Spleen (tissue), 7 donors: ENCODE data around the gene KCND3.

Experiments used
- POLR2A ChIP-seq, 3 donors: fragments of 450-650 bp; IDR thresholded peaks; one replicate each; pipeline ENCODE4 v1.5.1; 2017; ENCODE audit warnings: antibody characterized with exemption in 3 of 3, mild to moderate bottlenecking in 1 of 3
- POLR2AphosphoS5 ChIP-seq, 3 donors: sonication (generic); formaldehyde crosslinking; IDR thresholded peaks; one replicate each; pipeline ENCODE4 v1.5.1; 2017; ENCODE audit warnings: antibody characterized with exemption in 3 of 3
- TF ChIP-seq, protein P1 (sequence below), 11 experiments: fragments of 200-600 bp in 7 of 11; fragments of 450-650 bp in 4 of 11; sonication (generic) in 4 of 11; IDR thresholded peaks in 8 of 11; conservative IDR thresholded peaks in 3 of 11; 1 replicate in 7 of 11; 2 replicates in 4 of 11; pipeline versions ENCODE4 v1.4.0 to v1.8.0; 2016 to 2021; ENCODE audit warnings: antibody characterized with exemption in 11 of 11, inconsistent platforms in 4 of 11, mild to moderate bottlenecking in 1 of 11
- donor health status: DM: no; HTN: no; CAD: no; lungs with moderate emphysema.
- donor health status: DM: no; HTN: no; CAD: no.
- donor health status: DM: no; HTN: no; CAD: no.

DNA sequence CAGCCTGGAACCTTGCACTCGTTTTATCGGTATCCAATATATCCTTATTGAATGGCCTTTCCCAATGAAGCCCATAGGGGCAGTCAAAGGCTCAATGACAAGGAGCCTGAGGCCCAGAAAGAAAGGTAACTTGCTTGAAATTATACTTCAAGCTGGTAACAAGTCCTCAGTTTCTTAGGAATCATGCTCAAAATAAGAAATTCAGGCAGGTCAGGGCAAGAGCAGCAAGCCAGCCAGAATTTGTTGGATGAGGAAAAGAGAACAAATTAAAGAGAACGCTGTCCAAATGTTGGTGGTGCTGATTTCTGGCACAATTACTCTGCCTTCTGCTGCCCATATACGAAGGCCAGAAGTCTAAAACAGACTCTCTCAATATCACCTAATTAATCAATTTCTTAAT lies 156.1 kb downstream of the KCND3 start:
- TF ChIP-seq POLR2A (IDR thresholded peaks at IDR 0.05) (no peak), POLR2AphosphoS5 (IDR thresholded peaks at IDR 0.05) (no peak)
- TF ChIP-seq, protein P1, sequence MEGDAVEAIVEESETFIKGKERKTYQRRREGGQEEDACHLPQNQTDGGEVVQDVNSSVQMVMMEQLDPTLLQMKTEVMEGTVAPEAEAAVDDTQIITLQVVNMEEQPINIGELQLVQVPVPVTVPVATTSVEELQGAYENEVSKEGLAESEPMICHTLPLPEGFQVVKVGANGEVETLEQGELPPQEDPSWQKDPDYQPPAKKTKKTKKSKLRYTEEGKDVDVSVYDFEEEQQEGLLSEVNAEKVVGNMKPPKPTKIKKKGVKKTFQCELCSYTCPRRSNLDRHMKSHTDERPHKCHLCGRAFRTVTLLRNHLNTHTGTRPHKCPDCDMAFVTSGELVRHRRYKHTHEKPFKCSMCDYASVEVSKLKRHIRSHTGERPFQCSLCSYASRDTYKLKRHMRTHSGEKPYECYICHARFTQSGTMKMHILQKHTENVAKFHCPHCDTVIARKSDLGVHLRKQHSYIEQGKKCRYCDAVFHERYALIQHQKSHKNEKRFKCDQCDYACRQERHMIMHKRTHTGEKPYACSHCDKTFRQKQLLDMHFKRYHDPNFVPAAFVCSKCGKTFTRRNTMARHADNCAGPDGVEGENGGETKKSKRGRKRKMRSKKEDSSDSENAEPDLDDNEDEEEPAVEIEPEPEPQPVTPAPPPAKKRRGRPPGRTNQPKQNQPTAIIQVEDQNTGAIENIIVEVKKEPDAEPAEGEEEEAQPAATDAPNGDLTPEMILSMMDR (IDR thresholded peaks at IDR 0.05 in 8 of 11, conservative IDR thresholded peaks at IDR 0.05 in 3 of 11), result no peak
